ENCODE results near the gene ADRA1B.

Gene ADRA1B

DNA sequence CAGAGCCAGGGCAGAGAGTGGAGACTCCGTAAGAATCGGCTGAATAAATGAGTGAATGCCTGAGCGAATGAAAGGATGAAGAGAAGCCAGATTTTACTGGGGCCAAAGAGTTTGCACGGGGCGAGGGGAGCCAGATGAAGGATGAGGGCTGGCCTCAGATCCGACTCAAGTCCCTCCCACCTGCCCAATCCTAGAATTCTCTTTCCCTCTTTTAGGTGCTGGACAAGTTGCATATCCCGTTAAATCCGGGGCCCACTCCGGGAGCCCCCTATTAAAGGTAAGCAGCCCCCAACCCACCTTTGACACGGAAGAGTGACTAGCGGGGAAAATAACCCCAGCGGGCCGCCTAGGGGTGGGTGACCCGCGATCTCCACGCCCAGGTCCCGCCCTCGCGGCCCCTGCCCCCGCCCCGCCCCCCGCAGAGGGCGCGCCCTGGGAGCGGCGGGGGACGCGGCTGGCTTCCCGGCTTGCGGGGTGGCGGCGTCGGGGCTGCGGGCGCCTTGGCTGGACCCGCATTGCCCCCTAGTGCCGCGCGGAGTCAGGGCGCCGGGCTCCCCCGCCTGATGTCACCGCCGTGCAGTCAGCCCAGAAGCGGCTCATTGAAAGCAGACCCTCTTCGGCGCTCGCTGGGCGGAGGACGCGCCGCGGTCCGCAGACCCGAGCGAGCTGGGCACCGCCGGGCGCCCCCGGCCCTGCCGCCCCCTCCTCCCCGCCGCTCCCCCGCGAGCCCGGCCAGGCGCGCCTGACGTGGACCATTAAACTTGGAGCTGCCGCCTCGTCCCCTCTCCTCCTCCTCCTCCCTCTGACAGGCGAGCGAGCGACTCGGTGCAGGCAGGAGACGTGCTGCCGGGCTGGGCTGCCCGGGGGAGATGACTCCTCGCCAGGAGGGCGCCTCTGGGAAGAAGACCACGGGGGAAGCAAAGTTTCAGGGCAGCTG is at the start of gene ADRA1B:
Gene ADRA1B (plus strand): TSS at position 579 of the 937 bp plus-strand sequence. CDS start 424 bp downstream, outside the sequence.
- DNase-seq: peak; percentile 22 to 85 (median 65)
- intact Hi-C loops (cut with DNase I): loop anchor here (10.0 kb wide), 1 partner anchor 471 kb away; no protein-coding TSS in a partner anchor

DNA sequence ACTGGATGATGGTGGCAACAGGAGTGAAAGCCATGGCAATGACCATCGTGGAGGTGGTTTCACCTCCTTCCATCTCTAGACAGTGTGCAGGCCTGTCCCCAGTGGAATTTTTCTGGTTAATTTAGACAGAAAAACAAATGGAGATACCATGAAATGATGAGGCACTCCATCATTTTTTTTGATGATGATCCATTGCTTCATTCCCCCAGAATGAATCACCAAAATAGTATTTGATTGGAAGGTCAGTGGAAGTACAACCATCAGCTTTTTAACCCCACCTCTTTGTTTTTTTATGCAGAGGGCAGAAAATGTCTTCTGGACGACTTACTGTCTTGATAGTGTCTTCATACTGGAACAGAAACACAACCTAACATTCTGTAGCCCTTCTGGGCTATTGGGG is 42.6 kb upstream of the ADRA1B start:
- no peak for DNase-seq
- intact Hi-C loops (cut with DNase I): no loop called here

DNA sequence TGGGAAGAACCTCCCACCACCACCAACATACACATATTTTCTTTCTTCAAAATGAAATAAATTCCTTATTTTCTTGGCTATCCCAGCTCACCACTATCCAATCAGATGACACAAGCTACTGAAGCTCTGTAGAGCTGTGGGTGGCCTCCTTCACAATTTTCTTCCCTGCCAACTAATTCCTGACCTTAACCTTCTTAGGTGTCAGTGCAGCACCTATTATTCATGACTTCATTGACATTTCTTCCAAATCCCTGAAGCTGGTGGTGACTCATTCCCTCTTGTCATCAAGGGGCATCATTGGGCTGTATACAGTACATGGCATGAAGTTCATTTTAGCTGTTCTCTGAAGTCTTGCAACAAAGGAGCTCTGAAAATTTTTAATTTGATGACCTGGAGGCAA is 42.0 kb upstream of the ADRA1B start:
- intact Hi-C loops (cut with DNase I): no loop called here

DNA sequence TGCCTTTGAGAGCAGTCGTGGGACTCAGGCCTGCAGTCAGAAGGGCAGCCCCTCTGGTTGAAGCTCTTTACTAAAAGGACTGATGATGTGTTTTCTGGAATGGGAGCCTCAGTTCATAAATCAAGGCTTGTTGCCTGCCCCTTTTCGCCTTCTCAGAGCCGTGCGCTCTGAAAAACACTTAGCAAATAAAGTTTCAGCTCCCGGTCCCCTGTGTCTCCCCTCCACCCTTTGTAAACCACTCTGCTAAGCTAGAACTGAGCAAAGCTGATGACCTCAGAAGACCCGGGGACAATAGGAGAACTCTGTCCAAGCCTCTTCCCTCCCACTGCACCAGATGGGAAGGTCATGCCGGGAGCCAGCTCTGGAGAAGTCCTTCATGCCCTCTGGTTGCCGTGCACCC is 39.3 kb upstream of the ADRA1B start:
- intact Hi-C loops (cut with DNase I): no loop called here
- DNase-seq: peak in 9 of 42 donors; percentile 7 to 46 (median 29)

More for the DNA sequence above, 42.0 kb upstream of the ADRA1B start:
- DNase-seq: no peak

DNA sequence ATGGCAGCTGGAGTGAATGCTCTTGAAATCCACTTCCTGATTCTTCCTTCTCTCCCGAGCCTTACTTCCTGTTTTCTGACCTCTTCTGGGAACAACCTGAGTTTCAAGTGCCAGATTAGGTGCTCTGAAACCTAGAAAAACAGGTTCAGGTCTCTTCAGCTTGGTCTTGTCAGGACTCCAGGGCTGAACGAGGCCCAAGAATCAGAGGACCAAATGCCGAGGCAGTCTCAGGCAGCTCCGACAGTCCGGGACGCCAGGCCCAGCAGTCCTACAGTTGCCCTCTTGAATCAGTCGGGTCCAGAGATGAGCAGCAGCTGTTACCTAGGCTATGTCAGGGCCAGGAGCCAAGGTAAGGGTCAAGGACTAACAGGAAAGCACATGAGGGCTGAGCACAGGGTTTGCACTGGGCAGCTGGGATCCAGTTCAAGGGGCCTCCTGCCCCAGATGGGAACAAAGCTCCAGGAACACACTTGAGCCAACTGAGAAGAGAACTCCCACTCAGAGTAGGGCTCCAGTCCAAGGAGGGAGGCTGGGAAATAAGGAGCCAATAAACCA is 38.3 kb upstream of the ADRA1B start:
- peak in 26 of 42 donors; percentile 6 to 67 (median 36) for DNase-seq
- intact Hi-C loops (cut with DNase I): no loop called here

DNA sequence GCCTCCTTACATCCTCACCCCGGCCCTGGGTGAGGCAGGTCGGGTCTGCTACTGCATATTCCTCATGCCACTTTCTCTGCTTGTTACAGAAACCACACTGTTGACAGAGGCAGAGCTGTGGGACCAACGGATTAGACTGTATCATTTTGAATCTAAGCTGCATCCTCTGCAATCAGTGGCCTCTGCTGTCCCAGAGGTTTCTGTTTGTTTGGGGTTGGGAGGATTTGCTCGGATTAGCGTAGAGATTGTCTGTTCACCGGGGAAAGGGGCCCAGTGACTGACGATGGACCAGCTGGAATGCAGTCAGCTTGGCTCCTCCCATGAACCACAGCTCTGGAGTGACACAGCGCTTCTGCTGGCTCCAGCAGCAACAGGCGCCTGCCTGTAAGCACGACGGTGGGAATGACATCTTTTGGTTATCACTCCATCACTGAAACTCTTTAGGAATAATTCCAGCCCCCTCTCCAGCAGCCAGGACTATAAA is 37.3 kb upstream of the ADRA1B start:
- intact Hi-C loops (cut with DNase I): no loop called here
- DNase-seq: peak in 38 of 42 donors; percentile 11 to 75 (median 47)

DNA sequence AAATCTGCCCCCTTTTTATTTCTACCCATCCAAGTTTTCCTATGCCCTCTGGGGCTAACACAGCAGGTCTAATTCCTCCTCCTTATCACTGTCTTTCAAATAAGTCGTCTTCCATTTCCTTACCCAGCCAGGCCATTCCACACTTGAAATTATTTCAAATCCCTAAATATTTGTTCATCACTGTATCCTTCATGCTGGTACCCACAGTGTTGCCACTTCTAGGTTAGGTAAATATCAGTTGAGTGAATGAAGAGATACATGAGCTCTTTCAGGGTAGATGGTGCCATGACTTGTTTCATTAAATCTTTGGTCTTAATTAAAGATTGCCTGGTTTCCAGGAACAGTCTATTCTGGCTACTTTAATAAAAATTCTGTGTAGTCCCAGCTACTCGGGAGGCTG is 35.6 kb upstream of the ADRA1B start:
- intact Hi-C loops (cut with DNase I): no loop called here
- no peak for DNase-seq

DNA sequence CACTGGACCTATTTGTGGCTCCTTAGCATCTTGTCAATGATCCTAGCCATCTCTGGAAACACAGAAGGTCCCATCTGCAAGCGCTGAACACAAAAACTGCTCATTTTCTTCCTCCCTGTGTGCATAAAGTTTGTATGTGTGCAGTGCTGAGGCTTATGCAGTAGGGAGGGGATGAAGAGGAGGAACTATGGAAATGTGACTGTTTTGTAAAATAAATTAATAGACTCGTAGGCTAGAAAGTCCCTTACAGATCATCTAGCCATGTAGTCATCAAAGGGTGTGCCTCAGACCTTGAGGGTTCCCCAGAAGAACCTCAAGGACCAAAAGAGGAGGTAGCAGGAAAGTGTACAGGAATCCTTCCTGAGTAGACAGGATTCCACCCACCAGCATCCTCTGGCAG is 34.3 kb upstream of the ADRA1B start:
- intact Hi-C loops (cut with DNase I): no loop called here
- DNase-seq: no peak

DNA sequence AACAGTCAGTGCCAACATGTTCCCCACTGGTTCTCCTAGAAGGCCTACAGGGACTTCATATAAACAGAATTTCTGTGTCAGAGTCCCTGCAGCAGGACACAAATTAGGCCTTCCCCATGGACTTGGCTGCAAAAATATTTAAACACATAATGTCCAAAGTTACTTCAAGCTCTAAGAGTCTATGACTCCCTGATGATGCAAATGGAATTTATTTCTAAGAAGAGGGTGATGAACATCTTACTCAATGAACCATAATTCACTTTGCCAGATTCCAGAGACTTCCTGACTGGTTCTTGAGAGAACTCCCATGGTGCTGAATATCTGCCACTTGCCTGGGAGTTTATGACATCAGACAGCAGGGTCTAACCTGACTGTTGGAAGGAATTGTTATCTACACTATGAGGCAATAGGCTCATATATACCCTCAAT is 32.7 kb upstream of the ADRA1B start:
- intact Hi-C loops (cut with DNase I): no loop called here
- DNase-seq: no peak

DNA sequence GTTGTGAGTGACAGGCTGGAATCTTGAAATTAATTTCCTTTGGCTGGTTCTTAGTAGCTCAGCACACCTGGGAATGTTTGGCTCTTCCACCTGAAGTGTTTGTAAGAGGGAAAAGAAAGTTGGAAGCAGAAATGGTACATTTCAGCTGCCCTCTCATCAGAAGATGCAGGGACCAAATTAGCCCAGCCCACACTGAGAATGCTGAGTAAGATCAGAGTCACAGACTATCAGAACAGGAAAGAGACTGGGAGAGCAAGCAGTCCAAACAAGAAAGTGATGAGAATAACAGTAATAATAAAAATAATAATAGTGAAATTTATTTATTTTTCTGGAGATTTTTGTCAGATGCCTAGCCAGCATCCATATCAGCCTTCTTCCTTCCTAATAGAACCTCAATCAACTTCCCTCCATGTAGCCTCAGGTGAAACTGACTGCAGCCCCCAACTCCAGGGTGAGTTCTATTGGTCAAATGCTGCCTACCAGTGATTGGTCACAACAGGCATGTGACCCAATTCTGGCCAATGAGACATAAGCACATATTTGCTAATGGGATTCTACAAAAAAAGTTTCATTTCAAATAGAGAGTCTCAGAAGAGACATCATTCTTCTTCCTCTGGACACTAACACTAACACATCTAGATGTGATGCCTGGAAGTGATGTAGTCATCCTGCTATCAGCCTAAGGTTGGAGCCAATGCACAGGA is 31.2 kb upstream of the ADRA1B start:
- intact Hi-C loops (cut with DNase I): no loop called here
- no peak for DNase-seq

DNA sequence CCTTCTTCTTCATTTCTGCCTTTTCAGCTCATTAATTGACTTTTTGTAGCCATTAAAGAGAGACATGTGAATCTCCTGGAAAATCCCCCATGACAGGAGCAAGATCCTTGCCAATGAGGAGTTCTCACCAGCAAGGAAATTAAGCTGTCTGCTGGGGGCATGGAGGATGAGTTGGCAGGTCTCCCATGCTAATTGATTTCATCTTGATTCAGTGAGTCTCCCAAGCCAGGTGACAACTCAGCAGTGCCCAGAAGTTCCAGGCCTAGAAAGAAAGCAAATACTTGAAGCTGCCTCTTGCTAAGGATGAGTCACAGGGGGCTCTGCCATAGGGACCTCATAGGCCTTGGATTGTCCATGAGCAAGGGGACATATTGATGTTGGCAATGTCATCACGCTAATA is 30.0 kb upstream of the ADRA1B start:
- intact Hi-C loops (cut with DNase I): no loop called here
- DNase-seq: no peak

DNA sequence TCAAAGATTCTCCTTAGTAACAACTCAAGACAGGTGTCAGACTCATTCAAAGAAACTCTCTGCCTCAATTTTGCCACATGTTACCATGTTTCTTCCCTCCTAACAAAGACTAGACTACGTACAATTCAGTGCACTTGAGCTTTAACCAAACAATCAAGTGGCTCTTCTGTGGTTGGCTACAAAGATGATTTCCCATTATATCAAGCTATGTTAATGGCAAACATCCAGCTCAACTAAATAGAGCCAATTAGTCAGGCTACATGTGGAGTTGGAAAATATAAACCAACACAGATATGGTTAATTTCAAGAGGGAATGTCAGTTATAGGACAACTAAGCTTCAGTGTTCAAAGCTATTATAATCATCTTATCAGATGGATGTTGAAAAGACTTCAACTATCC is 29.2 kb upstream of the ADRA1B start:
- DNase-seq: no peak
- intact Hi-C loops (cut with DNase I): no loop called here

DNA sequence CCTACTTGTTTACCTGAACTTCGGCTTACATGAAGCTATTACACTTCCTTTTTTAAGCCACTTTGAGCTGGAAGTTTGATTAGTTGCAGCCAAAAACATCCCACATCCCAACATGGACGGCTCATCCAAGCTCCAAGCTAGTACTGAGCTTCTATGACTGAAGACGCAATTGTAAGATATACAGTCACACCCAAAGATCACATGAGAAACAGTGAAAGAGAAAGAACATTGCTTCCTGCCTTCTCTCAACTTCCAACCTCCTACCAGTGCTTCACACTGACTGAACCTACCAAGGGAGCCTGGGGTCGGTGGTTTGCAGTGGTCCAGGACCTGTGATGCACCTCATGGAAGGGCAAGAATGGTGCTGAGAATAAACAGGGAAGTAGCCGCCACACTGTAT is 27.4 kb upstream of the ADRA1B start:
- DNase-seq: no peak
- intact Hi-C loops (cut with DNase I): no loop called here

DNA sequence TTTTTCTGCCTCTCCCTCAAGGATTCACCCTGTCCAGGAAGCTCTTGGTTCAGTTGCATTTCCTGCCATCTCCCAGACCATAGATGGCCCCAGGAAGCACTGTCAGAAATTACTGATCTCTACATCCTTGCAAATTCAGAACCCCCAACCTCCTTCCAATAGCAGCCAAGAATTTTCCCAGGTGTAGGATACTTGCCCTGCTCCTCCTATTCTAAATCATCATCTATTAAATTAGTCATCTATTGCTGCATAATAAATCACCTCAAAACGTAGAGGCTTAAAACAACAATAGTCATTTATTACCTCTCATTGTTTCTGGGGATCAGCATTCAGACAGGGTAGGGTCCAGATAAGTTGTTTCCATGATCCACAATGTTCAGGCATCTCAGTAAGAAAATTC is 26.1 kb upstream of the ADRA1B start:
- DNase-seq: no peak
- intact Hi-C loops (cut with DNase I): no loop called here

DNA sequence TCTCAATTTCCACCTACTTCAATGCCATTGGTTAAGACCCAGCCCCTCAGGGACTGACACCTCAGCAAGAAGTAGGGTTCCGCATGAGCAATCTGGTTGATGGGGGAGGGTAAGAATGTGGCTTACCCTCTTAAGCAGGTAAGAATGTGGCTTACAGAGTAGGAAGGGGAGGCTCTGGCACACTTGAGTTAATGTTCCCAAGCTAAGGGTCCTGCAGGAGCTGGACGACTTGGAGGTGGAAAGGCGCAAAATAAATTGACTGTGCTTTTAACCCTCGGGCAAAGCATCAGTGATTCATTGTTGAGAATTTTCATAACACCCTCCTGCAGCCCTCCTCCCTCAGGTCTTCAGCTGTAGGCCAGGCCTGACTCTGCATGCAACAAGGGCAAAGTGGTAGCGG is 24.9 kb upstream of the ADRA1B start:
- no peak for DNase-seq
- intact Hi-C loops (cut with DNase I): no loop called here

DNA sequence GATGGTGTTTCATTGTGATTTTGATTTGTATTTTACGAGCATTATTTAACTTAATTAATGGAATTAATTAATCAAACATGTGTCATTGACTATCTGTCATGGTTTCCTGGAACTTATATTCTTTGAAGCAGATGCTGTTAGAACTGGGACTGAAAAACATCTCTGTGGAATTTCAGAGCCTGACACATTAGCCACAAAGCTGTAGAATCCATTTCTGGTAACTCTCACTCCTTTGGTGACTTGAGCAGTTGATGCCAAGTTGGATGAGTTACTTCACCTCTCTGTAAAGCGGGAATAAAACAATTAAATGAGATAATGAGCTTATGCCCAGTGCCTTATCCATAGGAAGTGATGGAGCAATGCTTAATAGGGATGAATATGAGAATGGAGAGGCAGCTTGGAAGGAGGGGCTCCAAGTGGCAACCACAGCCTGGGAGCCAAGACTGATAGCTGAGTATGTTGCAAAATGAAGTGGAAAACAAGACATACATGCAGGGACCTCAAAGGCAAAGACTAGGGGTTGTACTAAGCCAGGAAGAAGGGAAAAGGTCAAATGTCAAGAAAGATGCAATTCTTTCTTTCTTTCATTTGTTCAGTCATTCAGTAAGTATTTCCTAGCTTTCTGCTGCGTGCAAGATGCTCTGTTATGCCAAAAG is 23.1 kb upstream of the ADRA1B start:
- no peak for DNase-seq
- intact Hi-C loops (cut with DNase I): no loop called here

DNA sequence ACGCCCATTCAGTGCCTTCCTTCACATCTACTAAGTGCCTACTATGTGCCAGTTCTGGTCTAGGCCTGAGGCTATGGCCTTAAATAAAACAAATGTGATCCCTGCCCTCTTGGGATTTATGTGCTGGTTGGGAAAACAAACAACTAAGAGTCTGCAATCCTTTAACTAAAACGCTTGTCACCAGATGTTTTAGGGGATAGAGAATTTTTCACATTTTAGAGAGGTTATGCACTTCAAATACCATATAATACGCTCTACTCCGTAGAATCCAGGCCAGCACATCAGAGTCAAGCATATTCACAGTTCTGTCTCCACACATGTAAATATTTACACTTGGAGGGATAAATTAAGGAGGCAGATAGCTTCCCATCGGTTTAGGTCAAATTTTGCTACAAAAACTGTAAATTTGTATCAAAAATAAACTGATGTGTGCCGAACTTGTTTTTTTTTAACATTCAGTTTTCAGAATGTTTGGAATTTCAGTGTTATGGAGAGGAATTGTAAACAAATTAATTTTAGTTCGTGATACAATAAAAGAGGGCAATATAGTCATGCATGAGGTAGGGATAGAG is 22.0 kb upstream of the ADRA1B start:
- no peak for DNase-seq
- intact Hi-C loops (cut with DNase I): no loop called here

DNA sequence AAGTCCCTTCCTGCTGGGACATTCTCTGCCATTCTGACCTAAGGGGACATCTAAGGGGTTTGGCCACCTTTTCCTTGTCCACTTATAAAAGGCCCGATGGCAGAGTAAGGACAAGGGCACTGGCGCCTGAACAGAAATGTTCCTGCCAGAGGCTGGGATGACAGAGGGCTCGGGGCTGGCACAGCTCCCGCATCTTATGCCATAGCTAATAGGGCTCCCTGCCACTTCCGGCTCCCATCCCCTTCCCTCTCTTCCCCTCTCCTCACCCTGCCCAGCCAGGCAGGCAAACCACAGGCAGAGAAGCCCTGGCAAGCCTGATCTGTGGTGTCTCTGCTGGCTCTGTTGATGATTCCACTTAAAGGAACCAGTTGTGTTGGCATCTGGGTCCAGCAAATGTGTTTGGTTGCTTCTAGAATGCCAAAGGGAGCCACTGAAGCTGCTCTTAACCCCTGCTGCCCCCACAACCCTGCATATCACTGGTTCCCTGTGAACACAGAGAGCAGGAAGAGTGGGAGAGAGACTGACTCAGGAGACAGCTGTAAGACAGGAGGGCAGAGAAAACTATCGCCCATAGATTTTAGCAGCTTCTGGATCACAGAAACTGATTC is 18.4 kb upstream of the ADRA1B start:
- intact Hi-C loops (cut with DNase I): no loop called here
- peak in 1 of 42 donors; percentile 17 for DNase-seq

Measured in head of caudate nucleus (tissue), 42 donors.